B cell (primary cell): ENCODE results near the gene ZNF287. TPM values are rescaled to one million over a fixed set of nuclear protein-coding genes. Genes with fewer than 3 reads are reported as not detected.

Experiments used
- ATAC-seq: fragments of 200-7000 bp; cut with Tn5 transposase; one replicate; pipeline ENCODE4 v1.10.0; 2021; ENCODE audit warnings: low read depth, mild to moderate bottlenecking, moderate number of reproducible peaks, moderate library complexity
- CTCF ChIA-PET: fragments of 350-600 bp; sonication (Branson Sonifier 250); formaldehyde crosslinking; loops from one replicate; lab custom pipeline; 2021; ENCODE audit warnings: antibody characterized with exemption, inconsistent platforms; lab: Charles Lee
- POLR2A ChIA-PET: fragments of 350-600 bp; sonication (Branson Sonifier 250); formaldehyde crosslinking; loops from one replicate; lab custom pipeline; 2021; ENCODE audit warnings: antibody characterized with exemption; lab: Charles Lee
- DNase-seq: peaks from one replicate; pipeline ENCODE4 v3.0.0; 2013
- H2AFZ ChIP-seq: 2 replicates; pipeline ENCODE4 v1.6.1; 2012; ENCODE audit warnings: mild to moderate bottlenecking, low read depth, low read length; ENCODE audit not compliant: insufficient read depth, poor library complexity, severe bottlenecking
- H3K27ac ChIP-seq, 2 donors: 1 replicate in 1 of 2; 2 replicates in 1 of 2; pipeline ENCODE4 v1.5.1; 2012 to 2013; ENCODE audit warnings: low read length in 2 of 2, mild to moderate bottlenecking in 2 of 2, moderate library complexity in 1 of 2
- H3K27me3 ChIP-seq, 4 experiments: fragments of 200-600 bp in 1 of 4; sonication (generic) in 1 of 4; replicated peaks in 1 of 4; 1 replicate in 2 of 4; 2 replicates in 2 of 4; pipeline versions ENCODE4 v1.6.1 to v1.7.0; 2013 to 2016; ENCODE audit warnings: low read length in 3 of 4, mild to moderate bottlenecking in 2 of 4, mixed read lengths in 1 of 4, moderate library complexity in 1 of 4; ENCODE audit not compliant: insufficient read depth in 4 of 4, control insufficient read depth in 3 of 4; ENCODE audit errors: control extremely low read depth in 1 of 4
- H3K36me3 ChIP-seq, 2 experiments: replicated peaks in 1 of 2; 1 replicate in 1 of 2; 2 replicates in 1 of 2; pipeline versions ENCODE4 v1.6.1 to v1.7.1; 2013; ENCODE audit warnings: low read length in 1 of 2; ENCODE audit not compliant: insufficient read depth in 2 of 2, control insufficient read depth in 1 of 2; ENCODE audit errors: control extremely low read depth in 1 of 2, extremely low read depth in 1 of 2
- H3K4me1 ChIP-seq, 2 donors: fragments of 200-600 bp in 1 of 2; sonication (generic) in 1 of 2; 1 replicate in 1 of 2; 2 replicates in 1 of 2; pipeline versions ENCODE4 v1.5.1 to v1.6.1; 2013 to 2017; ENCODE audit warnings: low read length in 2 of 2; ENCODE audit not compliant: control insufficient read depth in 2 of 2, insufficient read depth in 2 of 2
- H3K4me2 ChIP-seq: replicated peaks from 2 replicates; pipeline ENCODE3; 2012; ENCODE audit warnings: mild to moderate bottlenecking, low read depth, low read length; ENCODE audit not compliant: poor library complexity, severe bottlenecking
- H3K4me3 ChIP-seq, 5 experiments: fragments of 200-600 bp in 1 of 5; sonication (generic) in 1 of 5; 1 replicate in 3 of 5; 2 replicates in 2 of 5; pipeline versions ENCODE4 v1.5.1 to v1.7.0; 2011 to 2016; ENCODE audit warnings: low read length in 4 of 5, mild to moderate bottlenecking in 4 of 5, low read depth in 2 of 5, control low read depth in 1 of 5, moderate library complexity in 1 of 5; ENCODE audit not compliant: insufficient read depth in 1 of 5; ENCODE audit errors: control extremely low read depth in 1 of 5, extremely low read depth in 1 of 5
- H3K79me2 ChIP-seq: fragments of 200-600 bp; sonication (generic); one replicate; pipeline ENCODE4 v1.6.0; 2016; ENCODE audit warnings: low read length; ENCODE audit not compliant: control insufficient read depth, insufficient read depth
- H3K9ac ChIP-seq: fragments of 200-600 bp; sonication (generic); 2 replicates; pipeline ENCODE4 v1.6.1; 2017; ENCODE audit warnings: mild to moderate bottlenecking, low read length, moderate library complexity
- H3K9me3 ChIP-seq, 3 donors: one replicate each; pipeline versions ENCODE4 v1.6.1 to v1.7.1; 2013; ENCODE audit warnings: low read length in 2 of 3; ENCODE audit not compliant: control insufficient read depth in 2 of 3, insufficient read depth in 1 of 3; ENCODE audit errors: control extremely low read depth in 1 of 3
- H4K20me1 ChIP-seq: 2 replicates; pipeline ENCODE4 v1.6.0; 2012; ENCODE audit warnings: mild to moderate bottlenecking, low read length; ENCODE audit not compliant: insufficient read depth, control insufficient read depth, poor library complexity, severe bottlenecking
- H3K27ac Mint-ChIP-seq: one replicate; pipeline ENCODE4 v1.8.0; 2021; ENCODE audit warnings: mixed read lengths
- H3K27me3 Mint-ChIP-seq: one replicate; pipeline ENCODE4 v1.8.0; 2021; ENCODE audit warnings: mixed read lengths
- H3K4me1 Mint-ChIP-seq: one replicate; pipeline ENCODE4 v1.8.0; 2021; ENCODE audit warnings: mixed read lengths
- H3K4me3 Mint-ChIP-seq: one replicate; pipeline ENCODE4 v1.8.0; 2021; ENCODE audit warnings: mixed read lengths
- H3K9me3 Mint-ChIP-seq: one replicate; pipeline ENCODE4 v1.8.0; 2022; ENCODE audit warnings: mixed read lengths; ENCODE audit not compliant: insufficient read depth
- CTCF ChIP-seq: fragments of 200-600 bp; IDR thresholded peaks from one replicate; pipeline ENCODE4 v1.8.0; 2022; ENCODE audit warnings: antibody characterized with exemption, mild to moderate bottlenecking
- EZH2 ChIP-seq: IDR thresholded peaks from 2 replicates; pipeline ENCODE4 v1.6.1; 2012; ENCODE audit warnings: borderline replicate concordance, low read depth, mild to moderate bottlenecking, moderate library complexity, low read length; ENCODE audit not compliant: insufficient read depth, poor library complexity, severe bottlenecking
- WGBS: methylation state at CpG from one replicate; pipeline ENCODE4 v1.1.5; 2013; ENCODE audit warnings: missing lambda C conversion rate; ENCODE audit not compliant: insufficient coverage; 5-methylcytosine and 5-hydroxymethylcytosine counted together
- intact Hi-C: fragments of 100-400 bp; cut with micrococcal nuclease; formaldehyde crosslinking; loops from one replicate; pipeline ENCODE4 v1.10.0; 2022
- polyA plus RNA-seq: library from polyadenylated mRNA; depleted of rRNA; stranded (reverse); fragments of >200 nt; gene quantifications from 2 replicates; pipeline ENCODE4 v1.2.3, GENCODE V29; 2012
- total RNA-seq, 2 donors: library from RNA; stranded (reverse); fragments of 120-200 nt in 1 of 2; gene quantifications; 1 replicate in 1 of 2; 2 replicates in 1 of 2; pipeline versions ENCODE4 v1.2.3 to v1.2.4, GENCODE V29; 2013 to 2022

Gene ZNF287
- total and polyA plus RNA-seq, 2 donors (not counting 1 experiment from before 2014, with no cell fraction given): 4.2 to 19.3 TPM

- Histone ChIP-seq H3K4me1 (peaks cover 0 to 4% of the 10 kb centered on the region in 2 donors), H3K9ac (no peak overlapping the region), H3K27me3 (peaks cover 0 to 4% (median 0%) of the 10 kb centered on the region in 4 experiments), H4K20me1 (no peaks in the 10 kb centered on the region), H2AFZ (no peak overlapping the region), H3K9me3 (no peaks in the 10 kb centered on the region), H3K36me3 (no peaks in the 10 kb centered on the region), H3K79me2 (no peaks in the 10 kb centered on the region), H3K27ac (no peak overlapping the region), H3K4me2 (no peak overlapping the region), H3K4me3 (no peak overlapping the region)
- Mint-ChIP-seq H3K27me3 (peaks cover 10% of the 10 kb centered on the region), H3K27ac (no peak overlapping the region), H3K4me3 (no peak overlapping the region), H3K4me1 (peaks cover 5% of the 10 kb centered on the region), H3K9me3 (no peaks in the 10 kb centered on the region)
- 88% methylated on average over 8 of the region's 8 CpGs for WGBS
- POLR2A ChIA-PET: no interaction called here
- TF ChIP-seq EZH2 (no peak), CTCF (no peak)
- ATAC-seq: no peak
- CTCF ChIA-PET: interaction anchor here (1.3 kb wide), 1 partner anchor 14 kb away, joined by 7 read pairs; no protein-coding TSS in a partner anchor
- intact Hi-C loops: no loop called here
- no peak for DNase-seq
Measured at GRCh38 chr17:16507918-16508533, 61.0 kb downstream of the ZNF287 start.

- Histone ChIP-seq H2AFZ (no peak overlapping the region), H3K9me3 (no peaks in the 10 kb centered on the region), H3K27ac (no peak overlapping the region), H4K20me1 (no peaks in the 10 kb centered on the region), H3K4me2 (no peak overlapping the region), H3K4me3 (no peak overlapping the region), H3K9ac (no peak overlapping the region), H3K36me3 (no peaks in the 10 kb centered on the region), H3K79me2 (no peaks in the 10 kb centered on the region), H3K4me1 (no peaks in the 10 kb centered on the region), H3K27me3 (peaks cover 0 to 4% (median 0%) of the 10 kb centered on the region in 4 experiments)
- Mint-ChIP-seq H3K9me3 (no peaks in the 10 kb centered on the region), H3K4me1 (no peaks in the 10 kb centered on the region), H3K4me3 (no peak overlapping the region), H3K27me3 (peaks cover 10% of the 10 kb centered on the region), H3K27ac (no peak overlapping the region)
- WGBS: 96% methylated on average over 3 of the region's 3 CpGs
- POLR2A ChIA-PET: no interaction called here
- DNase-seq: no peak
- CTCF ChIA-PET: no interaction called here
- no peak for ATAC-seq
- no peak for TF ChIP-seq CTCF
- TF ChIP-seq EZH2: no peak
- intact Hi-C loops: no loop called here
Measured at GRCh38 chr17:16506188-16506587, 62.8 kb downstream of the ZNF287 start.
